ENCODE data around the gene CLIP4. TPM values are rescaled to one million over a fixed set of nuclear protein-coding genes. Genes with fewer than 3 reads are reported as not detected.

The CLIP4 gene
- total RNA-seq, 1 experiment from 2014 or later, result 25.1 TPM

DNA sequence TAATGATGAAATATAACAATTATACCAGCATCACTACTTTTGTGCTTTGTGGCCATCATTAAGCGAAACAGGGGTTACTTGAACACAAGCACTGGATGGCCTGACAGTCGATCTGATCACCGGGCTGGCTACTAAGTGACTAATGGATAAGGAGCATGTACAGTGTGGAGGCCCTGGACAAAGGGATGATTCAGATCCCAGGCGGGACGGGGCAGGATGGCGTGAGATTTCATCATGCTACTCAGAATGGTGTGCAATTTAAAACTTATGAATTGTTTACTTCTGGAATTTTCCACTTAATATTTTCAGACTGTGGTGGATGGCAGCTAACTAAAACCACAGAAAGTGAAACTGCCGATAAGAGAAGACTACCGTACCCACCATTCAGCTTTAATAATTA, 7.0 kb upstream of the CLIP4 start:
- ATAC-seq, result peak; percentile 91
- Histone ChIP-seq H3K4me3 (ENCODE audit: low read length) (peak overlapping the region; percentile 20; the same call in 1 of the 2 replicates), H3K4me1 (ENCODE audit: insufficient read depth, low read length) (peaks cover 35% of the 10 kb centered on the region), H3K27ac (ENCODE audit: low read length) (peak overlapping the region; percentile 63), H3K4me2 (ENCODE audit: low read length) (peak overlapping the region; percentile 24), H3K9me3 (ENCODE audit: low read length) (no peaks in the 10 kb centered on the region), H3K27me3 (ENCODE audit: low read length) (no peaks in the 10 kb centered on the region), H3K36me3 (ENCODE audit: low read depth, low read length) (no peaks in the 10 kb centered on the region), H3K9ac (ENCODE audit: low read length) (peak overlapping the region; percentile 31), H4K20me1 (ENCODE audit: low read length) (no peaks in the 10 kb centered on the region), H3K9me2 (replicated peaks; ENCODE audit: low read length) (no peaks in the 10 kb centered on the region), H3K79me2 (ENCODE audit: low read length) (no peaks in the 10 kb centered on the region), H2AFZ (ENCODE audit: low read length) (peak overlapping the region; percentile 21), H3F3A (ENCODE audit: low read length, unreplicated experiment) (no peaks in the 10 kb centered on the region)
- peak; percentile 88 for DNase-seq
- ChIA-PET CTCF (interaction anchor here (0.6 kb wide), 1 partner anchor 60 kb away, joined by 5 read pairs; no protein-coding TSS in a partner anchor), POLR2A (ENCODE audit: unreplicated experiment) (no interaction called here)
- intact Hi-C loops (cut with micrococcal nuclease), result no loop called here
- no TSS peak for BruUV-seq (replicated peaks)
- no peak for TF ChIP-seq EZH2 (IDR thresholded peaks at IDR 0.05; ENCODE audit: low read length, unreplicated experiment)
- TF ChIP-seq EZH2phosphoT487 (IDR thresholded peaks at IDR 0.05; ENCODE audit: borderline replicate concordance, low read length), result no peak
- TF ChIP-seq, protein P1, sequence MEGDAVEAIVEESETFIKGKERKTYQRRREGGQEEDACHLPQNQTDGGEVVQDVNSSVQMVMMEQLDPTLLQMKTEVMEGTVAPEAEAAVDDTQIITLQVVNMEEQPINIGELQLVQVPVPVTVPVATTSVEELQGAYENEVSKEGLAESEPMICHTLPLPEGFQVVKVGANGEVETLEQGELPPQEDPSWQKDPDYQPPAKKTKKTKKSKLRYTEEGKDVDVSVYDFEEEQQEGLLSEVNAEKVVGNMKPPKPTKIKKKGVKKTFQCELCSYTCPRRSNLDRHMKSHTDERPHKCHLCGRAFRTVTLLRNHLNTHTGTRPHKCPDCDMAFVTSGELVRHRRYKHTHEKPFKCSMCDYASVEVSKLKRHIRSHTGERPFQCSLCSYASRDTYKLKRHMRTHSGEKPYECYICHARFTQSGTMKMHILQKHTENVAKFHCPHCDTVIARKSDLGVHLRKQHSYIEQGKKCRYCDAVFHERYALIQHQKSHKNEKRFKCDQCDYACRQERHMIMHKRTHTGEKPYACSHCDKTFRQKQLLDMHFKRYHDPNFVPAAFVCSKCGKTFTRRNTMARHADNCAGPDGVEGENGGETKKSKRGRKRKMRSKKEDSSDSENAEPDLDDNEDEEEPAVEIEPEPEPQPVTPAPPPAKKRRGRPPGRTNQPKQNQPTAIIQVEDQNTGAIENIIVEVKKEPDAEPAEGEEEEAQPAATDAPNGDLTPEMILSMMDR (conservative IDR thresholded peaks at IDR 0.05; ENCODE audit: low read depth, low read length), result no peak

DNA sequence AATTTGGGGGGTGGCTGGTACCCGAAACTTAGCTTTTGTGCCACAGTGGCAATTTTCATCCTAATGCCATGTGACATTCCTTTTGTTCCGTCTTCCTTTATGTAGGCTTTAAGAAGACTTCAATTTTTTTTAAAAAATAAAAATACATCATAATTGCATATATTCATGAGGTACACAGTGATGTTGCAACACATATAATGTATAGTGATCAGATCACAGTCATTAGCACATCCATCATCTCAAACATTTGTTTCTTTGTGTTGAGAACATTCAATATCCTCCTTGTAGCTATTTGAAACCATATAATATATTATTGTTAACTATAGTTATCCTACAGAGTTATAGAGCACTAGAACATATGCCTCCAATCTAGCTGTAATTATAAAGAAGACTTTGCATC, 6.0 kb upstream of the CLIP4 start:
- Histone ChIP-seq H3K9ac (ENCODE audit: low read length) (no peak overlapping the region), H4K20me1 (ENCODE audit: low read length) (no peaks in the 10 kb centered on the region), H3K79me2 (ENCODE audit: low read length) (no peaks in the 10 kb centered on the region), H3F3A (ENCODE audit: low read length, unreplicated experiment) (no peaks in the 10 kb centered on the region), H3K27me3 (ENCODE audit: low read length) (no peaks in the 10 kb centered on the region), H3K4me3 (ENCODE audit: low read length) (no peak overlapping the region), H3K27ac (ENCODE audit: low read length) (no peak overlapping the region), H3K4me1 (ENCODE audit: insufficient read depth, low read length) (peaks cover 45% of the 10 kb centered on the region), H3K36me3 (ENCODE audit: low read depth, low read length) (no peaks in the 10 kb centered on the region), H3K9me3 (ENCODE audit: low read length) (no peaks in the 10 kb centered on the region), H3K4me2 (ENCODE audit: low read length) (no peak overlapping the region), H2AFZ (ENCODE audit: low read length) (no peak overlapping the region), H3K9me2 (replicated peaks; ENCODE audit: low read length) (no peaks in the 10 kb centered on the region)
- TF ChIP-seq, protein P1 (conservative IDR thresholded peaks at IDR 0.05; ENCODE audit: low read depth, low read length), result no peak
- ATAC-seq (no peak), DNase-seq (no peak)
- CTCF ChIA-PET, result no interaction called here
- no TSS peak for BruUV-seq (replicated peaks)
- POLR2A ChIA-PET (ENCODE audit: unreplicated experiment), result no interaction called here
- intact Hi-C loops (cut with micrococcal nuclease), result no loop called here

DNA sequence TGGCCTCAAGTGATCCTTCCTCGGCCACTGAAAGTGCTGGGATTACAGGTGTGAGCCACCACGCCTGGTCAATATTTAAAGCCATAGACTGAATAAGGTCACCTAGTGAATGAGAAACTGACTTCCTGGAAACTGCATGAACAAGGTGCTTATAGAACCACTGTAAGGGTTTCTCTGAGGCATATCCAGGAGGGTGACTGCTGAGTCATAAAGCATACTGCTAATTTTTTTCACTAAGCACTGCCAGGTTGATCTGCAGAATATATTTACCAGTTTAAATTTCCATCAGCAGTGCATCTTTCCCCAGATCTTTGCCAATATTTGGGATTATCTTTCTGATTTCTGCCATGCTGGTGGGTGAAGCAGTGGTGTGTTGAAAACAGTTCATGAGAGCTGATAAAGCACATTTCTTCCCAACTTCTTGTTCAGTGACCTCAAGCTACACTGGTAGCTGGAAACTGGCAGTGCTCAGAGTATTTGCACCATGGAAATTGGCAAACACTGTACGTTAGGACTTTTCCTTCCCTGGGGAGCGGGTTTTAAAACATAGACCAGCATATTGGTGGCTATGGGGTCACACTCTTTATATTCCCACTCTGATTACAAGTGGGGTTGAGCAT, 4.2 kb upstream of the CLIP4 start:
- Histone ChIP-seq H3K4me1 (ENCODE audit: insufficient read depth, low read length) (peaks cover 54% of the 10 kb centered on the region), H3K79me2 (ENCODE audit: low read length) (peaks cover 4% of the 10 kb centered on the region), H3K36me3 (ENCODE audit: low read depth, low read length) (no peaks in the 10 kb centered on the region), H4K20me1 (ENCODE audit: low read length) (no peaks in the 10 kb centered on the region), H3K9me2 (replicated peaks; ENCODE audit: low read length) (no peaks in the 10 kb centered on the region), H2AFZ (ENCODE audit: low read length) (no peak overlapping the region), H3K9me3 (ENCODE audit: low read length) (no peaks in the 10 kb centered on the region), H3K4me3 (ENCODE audit: low read length) (no peak overlapping the region), H3K27ac (ENCODE audit: low read length) (peak overlapping the region; percentile 27), H3K9ac (ENCODE audit: low read length) (no peak overlapping the region), H3K4me2 (ENCODE audit: low read length) (no peak overlapping the region), H3F3A (ENCODE audit: low read length, unreplicated experiment) (no peaks in the 10 kb centered on the region), H3K27me3 (ENCODE audit: low read length) (no peaks in the 10 kb centered on the region)
- ChIA-PET CTCF (no interaction called here), POLR2A (ENCODE audit: unreplicated experiment) (no interaction called here)
- TF ChIP-seq, protein P1 (conservative IDR thresholded peaks at IDR 0.05; ENCODE audit: low read depth, low read length), result no peak
- no peak for TF ChIP-seq EZH2phosphoT487 (IDR thresholded peaks at IDR 0.05; ENCODE audit: borderline replicate concordance, low read length)
- TF ChIP-seq EZH2 (IDR thresholded peaks at IDR 0.05; ENCODE audit: low read length, unreplicated experiment), result no peak
- DNase-seq (peak; percentile 64), ATAC-seq (peak; percentile 28)
- intact Hi-C loops (cut with micrococcal nuclease), result loop anchor here (5.0 kb wide), 2 partner anchors 59 to 149 kb away; no protein-coding TSS in a partner anchor
- BruUV-seq (replicated peaks), result no TSS peak
